Dedifferentiated amniotic fluid mesenchymal stem cell (primary cell): ENCODE results near the gene P2RY14.
"Not testable (repeated sequence)": the region's sequence is repeated elsewhere in the genome, so short reads cannot be mapped to it uniquely, and the experiment has no call there.

Experiments
- DNase-seq: peaks from one replicate; pipeline ENCODE4 v3.0.0-alpha.2; 2016; ENCODE audit errors: extremely low spot score

P2RY14 gene

DNA sequence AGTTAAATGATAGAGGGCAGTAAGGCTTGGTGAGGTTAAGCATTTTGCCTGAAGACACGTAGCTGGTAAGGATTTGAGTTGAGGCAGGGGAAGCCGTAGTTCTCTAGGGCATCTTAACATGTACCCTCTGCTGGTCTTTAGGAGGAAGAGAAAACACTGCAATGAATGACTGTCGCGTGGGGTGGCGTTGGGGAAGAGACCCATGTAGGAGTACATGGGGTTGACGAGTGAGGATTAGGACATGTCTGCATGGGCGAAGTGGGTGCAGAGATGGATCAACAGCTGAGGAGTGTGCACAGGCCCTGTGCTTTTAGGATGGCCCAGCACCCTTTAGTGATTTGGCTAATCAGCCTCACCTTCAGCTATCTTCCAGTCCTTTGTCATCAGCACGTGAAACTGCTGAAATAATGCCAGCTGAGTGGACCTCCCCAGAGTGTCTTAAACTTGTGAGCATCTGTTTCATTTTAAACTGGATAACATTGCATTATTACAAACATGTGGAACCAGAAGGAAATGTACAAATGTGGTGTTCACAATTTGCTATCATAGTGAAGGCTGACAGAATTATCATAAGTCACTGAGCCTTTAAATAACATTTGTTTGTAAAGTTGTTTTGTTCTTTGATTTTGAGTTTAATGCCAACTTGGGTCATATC lies 15.3 kb downstream of the P2RY14 start:
- no peak for DNase-seq

DNA sequence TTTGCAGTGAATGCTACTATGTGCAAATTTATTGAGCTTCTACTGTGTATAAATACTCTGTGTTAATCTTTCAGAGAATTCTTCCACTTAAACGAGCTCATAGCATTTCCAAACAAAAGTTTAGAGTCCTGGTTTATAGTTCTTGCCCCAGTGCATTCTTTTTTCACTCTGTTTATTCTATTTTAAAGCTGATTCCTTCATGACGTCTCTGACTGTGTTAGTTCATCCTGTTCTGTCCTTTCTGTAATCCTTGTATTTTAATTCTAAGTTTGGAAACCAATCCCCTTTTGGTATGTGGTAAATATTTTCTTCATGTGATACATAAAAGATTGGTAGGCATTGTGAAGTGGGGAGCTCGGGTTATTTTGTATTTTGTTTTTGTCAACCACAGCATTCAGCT lies 18.7 kb downstream of the P2RY14 start:
- no peak for DNase-seq

DNA sequence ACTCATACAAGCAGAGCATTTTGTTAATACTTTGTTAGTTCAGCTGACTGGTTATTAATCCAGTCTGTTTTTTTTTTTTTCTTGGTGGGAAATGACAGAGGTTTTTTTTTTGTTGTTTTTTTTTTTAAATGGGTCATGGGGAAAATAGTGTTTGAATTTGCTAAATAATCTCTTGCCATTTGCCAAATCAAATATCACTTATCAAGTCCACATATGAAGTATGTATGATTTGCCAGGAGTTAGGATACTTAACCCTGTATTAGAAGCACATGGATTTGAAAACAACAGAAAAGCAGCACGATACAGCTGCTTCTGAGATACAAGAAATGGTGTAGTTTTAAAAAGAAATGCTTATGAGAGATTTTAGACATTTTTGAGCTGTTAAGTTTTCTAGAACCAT lies 21.6 kb downstream of the P2RY14 start:
- no peak for DNase-seq

DNA sequence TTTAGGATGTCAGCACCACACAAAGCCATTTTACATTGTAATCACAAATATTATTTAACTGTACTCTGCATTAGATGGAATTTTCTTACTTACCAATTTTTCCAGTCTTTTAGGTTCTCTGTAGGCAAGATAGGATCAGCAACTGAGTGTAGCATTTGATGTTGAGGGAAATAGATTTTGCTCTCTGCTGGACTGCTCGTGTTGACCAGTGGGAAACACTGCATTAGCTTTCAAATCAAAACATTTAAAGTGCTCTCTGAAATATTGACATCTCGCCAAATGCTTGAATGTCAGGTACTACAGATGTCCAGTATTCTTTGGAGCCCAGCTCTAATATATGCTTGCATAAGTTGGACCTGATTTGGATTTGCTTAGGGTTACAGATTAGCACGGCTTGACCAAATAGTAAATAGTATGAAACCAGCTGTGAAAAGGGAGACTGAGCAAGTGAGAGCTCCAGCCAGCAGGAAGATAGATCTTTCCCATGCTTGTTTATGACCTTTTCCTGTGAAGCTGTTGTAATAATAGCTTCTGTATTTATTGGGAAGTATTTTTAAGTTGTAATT lies 29.5 kb downstream of the P2RY14 start:
- no peak for DNase-seq

DNA sequence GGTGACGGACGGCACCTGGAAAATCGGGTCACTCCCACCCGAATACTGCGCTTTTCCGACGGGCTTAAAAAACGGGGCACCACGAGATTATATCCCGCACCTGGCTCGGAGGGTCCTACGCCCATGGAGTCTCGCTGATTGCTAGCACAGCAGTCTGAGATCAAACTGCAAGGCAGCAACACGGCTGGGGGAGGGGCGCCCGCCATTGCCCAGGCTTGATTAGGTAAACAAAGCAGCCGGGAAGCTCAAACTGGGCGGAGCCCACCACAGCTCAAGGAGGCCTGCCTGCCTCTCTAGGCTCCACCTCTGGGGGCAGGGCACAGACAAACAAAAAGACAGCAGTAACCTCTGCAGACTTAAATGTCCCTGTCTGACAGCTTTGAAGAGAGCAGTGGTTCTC lies 36.3 kb downstream of the P2RY14 start:
- DNase-seq = not testable (repeated sequence)

DNA sequence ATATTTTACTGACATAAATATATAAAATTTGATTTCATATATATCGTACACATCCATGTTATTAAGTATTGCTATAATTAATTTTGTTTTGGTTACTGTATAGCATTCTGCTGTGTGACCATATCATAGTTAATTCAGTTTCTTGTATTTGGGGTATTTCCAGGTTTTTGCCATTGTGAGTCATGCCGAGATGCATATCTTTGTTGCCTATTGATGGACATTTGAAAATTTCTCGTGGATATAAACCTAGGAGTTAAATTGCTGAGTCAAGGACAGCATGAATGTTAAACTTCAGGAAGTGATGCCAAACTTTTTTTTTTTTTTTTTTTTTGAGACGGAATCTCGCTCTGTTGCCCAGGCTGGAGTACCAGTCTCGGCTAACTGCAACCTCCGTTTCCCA lies 41.6 kb downstream of the P2RY14 start:
- no peak for DNase-seq

DNA sequence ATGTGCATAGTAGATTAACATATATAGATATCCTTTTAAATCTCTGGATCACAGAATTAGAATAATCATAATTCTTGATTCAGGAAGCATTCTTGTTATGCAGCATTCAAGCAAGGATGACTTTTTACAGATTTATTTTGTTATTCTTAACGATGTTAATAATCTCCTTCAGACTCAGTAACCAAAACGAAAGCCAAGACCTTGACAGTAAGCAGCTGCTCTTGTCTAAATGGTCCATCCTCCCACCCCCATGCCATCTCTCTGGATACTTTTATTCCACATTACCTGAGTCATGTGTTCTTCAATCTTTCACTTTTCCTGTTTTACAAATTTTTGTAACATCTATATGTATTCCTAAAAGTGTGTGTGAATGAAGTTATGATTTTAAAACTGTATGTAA lies 42.0 kb downstream of the P2RY14 start:
- no peak for DNase-seq

DNA sequence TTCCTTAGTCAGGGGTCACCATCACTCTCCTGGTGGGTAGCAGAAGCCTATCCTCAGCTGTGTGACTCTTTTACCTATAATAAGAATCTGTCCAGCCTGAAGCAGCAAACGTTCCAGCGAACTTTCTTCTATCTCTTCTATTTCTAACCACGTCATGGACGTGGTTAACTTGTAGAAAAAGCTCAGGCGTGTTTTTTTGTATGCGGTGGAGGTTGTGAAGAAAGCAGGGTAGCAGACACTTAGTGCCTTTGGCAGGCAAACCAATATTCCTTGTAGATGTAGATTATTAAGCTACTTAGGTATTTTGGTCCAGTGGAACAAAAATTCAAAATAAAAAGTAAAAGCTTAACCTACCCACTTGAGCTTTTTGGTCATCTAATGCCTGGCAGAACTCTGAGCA lies 43.5 kb downstream of the P2RY14 start:
- no peak for DNase-seq

DNA sequence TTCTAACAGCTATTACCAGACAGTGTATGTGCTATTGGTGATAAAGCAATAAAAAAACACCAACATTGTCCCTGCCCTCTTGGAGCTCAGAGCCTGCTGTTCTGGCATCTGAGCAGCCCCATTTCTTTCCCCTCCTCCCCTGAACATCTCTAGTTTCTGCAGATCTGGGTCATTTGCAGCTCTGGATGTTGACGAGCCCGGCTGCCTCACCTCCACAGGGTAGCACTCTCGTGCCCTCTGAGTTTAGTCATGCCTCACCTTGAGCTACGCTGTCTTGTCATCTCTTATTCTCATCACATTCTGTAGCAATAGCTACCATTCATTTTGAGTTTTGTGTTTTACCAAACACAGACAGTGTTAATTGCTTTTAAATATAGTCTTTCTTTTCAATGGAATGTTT lies 45.4 kb downstream of the P2RY14 start:
- DNase-seq = no peak

DNA sequence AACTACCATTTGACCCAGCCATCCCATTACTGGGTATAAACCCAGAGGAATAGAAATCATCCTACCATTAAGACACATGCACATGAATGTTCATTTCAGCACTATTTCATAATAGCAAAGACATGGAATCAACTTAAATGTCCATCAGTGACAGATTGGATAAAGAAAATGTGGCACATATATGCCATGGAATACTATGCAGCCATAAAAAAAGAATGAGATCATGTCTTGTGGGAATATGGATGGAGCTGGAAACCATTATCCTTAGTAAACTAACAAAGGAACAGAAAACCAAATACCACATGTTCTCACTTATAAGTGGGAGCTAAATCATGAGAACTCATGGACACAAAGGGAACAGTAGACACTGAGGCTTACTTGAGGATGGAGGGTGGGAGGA lies 45.9 kb downstream of the P2RY14 start:
- DNase-seq = not testable (repeated sequence)

DNA sequence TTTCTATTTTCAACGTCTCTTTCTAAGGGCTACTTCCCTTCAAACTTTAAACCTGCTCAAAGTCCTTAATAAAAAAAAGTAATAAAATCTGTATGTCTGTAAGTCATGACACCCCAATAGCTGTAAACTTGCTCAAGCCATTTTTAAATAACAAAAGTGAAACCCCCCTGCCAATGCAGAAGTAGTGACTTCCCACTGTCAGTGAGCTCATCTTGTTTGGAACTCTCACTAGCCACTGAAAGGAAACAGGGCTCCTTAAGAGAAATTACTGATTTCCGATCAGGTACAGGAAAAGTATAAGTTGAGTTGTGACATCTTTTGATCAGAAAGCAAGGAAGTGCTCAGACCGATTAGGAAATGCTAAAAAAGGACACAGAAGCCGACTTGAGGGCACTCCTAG lies 47.7 kb downstream of the P2RY14 start:
- DNase-seq = no peak

DNA sequence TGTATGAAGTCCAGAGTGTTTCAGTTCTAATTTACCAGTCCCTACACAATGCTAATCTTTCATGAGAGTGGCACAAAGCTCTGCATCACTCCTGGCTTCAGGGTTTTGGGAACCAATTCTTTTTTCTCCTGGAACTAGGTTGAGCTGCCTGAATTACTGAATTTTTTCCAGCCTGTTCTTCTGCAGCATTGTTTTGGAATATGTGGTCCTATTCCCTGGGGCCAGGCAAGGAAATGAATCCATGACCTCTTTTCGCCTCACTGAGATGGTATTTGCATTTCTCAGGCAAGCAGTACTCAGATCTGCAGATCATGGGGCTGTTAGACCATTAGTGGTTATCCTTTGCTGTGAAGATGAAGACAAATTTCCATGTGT lies 49.7 kb downstream of the P2RY14 start:
- DNase-seq = no peak

DNA sequence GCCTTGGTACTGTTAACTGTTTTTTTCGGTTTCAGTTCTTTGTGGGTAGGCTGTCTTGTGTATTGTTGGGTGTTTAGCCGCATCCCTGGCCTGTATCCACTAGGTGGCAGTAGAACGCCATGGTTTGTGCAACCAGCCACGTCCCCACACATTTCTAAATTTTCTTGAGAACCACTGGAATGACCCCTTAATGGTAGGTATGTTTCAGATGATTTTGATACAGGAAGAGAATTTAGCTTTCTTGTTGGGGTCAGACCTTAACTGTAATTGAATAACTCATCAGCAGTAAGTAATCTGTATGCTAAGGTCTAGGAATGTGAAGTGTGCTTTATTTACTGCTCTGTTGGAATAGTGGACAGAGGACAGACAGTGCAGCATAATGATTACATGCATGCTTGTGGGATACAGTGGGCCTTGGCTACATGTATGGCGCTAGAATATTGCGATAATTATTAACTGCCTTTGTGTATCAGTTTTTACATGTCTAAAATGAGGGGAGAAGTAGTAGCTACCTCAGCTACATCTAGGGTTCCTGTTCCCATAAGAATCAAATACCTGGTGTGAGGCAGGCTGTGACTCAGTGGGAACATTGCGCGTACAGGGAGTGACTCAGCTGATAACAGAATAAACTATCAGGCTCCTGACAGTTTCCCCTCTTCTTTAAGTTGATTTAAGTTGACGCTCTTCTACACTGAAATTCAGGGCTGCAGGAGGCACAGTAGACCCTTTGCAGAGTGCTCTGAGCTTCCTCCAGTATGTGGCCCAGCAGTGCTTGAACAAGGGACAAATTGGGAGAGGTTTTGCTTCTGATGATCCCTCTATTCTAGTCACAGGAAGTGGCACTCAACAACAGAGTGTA lies 50.3 kb downstream of the P2RY14 start:
- peak; percentile 78 for DNase-seq

DNA sequence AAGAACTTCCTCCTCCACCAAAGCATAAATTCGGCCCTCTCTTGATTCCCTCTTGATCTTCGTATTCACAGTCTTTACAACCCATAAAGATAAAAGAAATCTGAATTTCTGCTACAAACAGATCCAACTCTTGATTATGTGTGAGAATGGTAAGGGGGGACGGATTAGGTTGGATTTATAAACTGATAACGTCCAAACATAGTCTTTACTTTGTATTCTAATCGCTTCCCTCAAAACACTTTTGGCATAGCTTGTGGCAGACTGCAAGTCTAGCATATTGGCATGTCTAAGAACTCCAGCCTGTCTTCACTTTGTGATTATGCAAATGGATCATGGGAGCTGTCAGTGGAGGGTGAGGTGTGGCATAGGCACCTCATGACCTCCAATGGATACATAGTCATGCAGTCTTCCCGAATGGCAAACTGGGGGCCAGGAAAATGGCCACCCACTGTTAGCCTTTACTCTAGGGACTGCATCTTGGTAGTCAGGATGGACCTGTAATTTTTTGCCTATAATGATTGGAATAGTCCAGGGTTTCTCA lies 51.0 kb downstream of the P2RY14 start:
- DNase-seq = no peak

DNA sequence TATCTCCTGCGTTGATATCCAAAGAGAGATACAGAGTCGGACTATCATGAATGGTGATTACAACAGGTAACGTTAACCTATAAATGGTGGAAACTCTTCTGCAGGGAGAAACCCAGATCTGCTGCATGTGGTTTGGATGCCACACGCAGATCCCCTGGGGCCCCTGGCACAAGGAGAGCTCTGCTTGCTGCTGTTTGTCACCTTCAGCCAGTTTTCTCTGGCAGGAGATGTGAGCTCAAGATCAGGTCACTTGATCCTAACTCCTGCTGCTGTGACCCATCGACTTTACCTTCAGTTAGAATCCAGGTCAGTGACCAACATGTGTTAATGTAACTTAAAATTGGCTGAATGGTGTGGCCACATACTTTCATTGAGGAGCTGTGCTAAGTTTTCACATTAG lies 51.5 kb downstream of the P2RY14 start:
- no peak for DNase-seq

DNA sequence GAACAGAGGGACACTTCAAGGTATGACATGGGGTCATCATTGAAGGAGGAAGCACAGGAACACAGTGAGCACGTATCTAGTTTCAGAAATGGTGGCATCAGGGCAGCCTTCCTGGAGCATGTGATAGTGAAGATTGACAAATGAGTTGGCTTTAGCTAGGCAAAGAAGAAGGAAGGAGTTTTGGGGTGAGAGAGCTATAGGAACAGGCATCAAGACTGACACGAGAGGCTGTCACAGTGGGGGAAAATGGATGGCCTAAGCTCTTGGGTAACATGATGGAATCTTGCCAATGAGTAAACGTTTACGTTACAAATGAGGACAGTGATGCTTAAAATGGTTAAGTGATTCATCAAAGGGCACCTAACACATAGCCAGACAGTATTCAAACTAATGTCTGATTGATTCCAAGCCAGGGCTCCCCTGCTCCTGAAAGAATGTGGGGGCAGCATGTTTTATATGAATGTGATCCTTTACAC lies 52.2 kb downstream of the P2RY14 start:
- DNase-seq = no peak

DNA sequence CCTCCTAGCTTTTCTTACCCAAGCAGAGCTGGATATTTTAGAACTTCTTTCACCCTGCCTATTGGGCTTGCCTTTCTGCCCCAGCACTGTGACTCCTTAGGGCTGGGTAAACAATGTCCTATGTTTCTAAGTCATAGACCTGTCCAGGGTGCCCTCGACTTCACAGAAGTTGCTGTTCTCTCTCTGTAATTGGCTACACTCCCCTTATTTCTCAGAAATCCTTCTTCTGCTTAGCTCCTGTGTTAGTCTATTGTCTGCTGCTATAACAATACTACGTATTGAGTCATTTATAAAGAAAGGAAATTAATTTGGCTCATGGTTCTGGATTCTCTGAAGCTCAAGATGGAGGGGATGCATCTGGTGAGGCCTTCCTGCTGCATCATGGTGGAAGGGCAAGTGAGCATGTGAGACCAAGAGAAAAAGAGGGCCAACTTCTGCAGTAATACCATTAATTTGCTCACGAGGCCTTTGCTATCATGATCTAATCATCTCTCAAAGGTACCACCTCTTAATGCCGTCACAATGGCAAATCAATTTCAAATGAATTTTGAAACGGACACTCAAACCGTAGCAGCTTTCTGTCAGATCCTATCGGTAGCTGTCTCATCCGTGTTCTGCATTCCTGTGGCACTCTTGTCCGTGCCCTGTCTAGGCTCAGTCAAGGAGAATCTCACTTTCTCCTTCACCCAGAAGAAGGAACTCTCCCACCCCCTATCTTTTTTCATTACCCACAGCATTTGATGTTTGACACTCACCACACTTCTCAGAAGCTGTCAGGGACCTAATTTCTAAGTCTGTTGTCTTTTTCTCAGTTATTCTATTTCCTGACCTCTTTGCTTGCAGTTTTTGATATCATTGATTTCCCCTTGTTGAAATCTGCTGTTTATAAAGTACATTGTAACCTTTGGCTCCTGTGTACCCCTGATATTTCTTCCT lies 53.0 kb downstream of the P2RY14 start:
- no peak for DNase-seq

DNA sequence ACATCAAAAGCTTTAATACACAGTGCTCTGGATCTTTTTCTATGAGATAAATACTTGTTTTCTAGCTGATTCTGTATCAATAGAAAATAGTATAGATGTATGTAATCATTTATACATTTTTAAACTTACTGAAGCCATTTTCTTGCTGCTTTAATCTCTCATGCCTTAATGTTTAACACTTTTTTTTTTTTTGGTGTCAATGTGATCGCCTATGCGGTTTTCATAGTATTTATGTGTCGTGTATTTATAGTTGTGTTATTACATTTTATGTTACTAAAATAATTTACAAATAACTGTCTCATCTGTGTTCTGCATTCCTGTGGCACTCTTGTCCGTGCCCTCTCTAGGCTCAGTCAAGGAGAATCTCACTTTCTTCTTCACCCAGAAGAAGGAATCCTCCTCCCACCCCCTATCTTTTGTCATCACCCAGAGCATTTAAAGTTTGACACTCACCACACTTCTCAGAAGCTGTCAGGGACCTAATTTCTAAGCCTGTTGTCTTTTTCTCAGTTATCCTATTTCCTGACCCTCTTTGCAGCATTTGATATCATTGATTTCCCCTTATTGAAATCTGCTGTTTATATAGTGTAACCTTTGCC lies 54.0 kb downstream of the P2RY14 start:
- DNase-seq = no peak

DNA sequence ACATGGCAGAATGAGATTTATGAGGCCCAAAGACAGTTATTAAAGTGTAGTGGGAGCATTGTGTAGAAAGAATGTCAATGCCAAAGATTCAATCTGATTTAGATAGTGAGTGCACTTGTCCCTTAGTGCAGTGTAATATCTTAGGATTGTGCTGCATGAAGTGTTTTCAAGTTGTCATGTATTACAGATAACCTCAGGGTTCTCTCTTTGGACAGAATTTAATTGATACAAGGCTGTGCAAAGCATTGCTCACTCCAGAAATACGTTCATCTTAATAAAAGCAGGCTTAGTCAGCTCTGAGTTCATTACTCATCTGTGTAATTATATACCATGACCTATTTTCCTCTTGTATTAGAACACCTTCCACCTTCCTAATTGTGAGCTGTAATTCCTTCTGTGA lies 59.3 kb downstream of the P2RY14 start:
- no peak for DNase-seq

DNA sequence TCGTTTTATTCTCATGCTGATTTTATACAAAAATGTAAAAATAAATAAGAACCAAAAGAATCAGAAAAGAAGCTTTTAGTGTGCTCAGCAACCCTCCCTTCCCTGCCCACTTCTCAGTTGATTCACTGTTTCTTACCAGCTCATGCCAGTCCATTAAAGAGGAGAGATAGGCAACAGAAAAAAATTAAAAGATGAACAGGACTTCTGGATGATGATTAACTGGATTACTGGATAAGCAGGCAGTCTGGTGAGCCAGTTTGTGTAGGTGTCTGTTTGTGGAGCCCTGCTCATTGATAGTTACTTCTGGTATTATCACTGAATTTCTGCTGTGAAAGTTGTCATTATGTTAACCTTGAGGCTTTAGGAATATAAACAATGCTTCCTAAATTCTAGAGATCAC lies 60.2 kb downstream of the P2RY14 start:
- DNase-seq = no peak
